ENCODE results near the gene IMPA2.
A peak's percentile ranks its signal among the peaks of the same experiment; 100 is the strongest.
"Not testable (repeated sequence)": the region's sequence is repeated elsewhere in the genome, so short reads cannot be mapped to it uniquely, and the experiment has no call there.

The IMPA2 gene

DNA sequence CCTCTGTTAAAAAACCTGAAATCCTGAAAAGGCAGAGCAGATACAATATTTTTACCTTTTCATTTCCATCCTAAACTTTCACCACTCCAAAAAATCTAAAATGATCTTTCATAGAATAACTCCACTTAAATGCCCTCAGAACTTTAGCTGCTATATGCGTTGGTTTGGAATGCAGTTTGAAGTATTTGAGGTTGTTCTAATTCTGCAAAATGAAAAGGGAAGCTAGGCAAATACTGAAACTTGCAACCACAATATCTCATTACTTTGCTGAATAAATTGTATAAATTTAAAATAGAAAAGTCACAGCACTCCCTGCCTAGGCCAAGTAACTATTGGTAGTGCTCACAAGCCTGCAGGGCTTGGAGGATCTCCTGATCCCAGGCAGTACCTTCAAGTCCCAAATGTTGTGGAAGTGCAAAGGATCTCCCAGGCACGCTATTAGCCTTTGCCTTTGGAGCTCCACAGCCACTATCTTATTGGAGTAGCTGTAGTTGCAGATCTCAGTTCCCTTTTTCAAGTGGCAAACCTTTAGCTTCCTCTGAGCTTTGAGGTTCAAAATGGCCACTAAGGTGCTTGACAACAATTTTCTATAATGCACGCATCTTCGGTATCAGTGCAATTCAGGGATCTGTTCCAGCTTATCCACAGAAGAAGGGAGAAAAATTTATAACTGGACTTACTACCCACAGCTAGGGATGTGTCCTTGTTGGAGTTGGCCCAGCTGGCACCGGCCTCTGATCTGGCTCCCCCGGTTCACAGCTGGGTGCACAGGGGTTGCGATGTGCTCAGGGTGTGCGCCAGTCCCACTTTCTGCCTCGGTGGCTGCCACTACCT is 68.9 kb downstream of the IMPA2 start:
- peak; percentile 23 for DNase-seq (ENCODE audit: low spot score)

DNA sequence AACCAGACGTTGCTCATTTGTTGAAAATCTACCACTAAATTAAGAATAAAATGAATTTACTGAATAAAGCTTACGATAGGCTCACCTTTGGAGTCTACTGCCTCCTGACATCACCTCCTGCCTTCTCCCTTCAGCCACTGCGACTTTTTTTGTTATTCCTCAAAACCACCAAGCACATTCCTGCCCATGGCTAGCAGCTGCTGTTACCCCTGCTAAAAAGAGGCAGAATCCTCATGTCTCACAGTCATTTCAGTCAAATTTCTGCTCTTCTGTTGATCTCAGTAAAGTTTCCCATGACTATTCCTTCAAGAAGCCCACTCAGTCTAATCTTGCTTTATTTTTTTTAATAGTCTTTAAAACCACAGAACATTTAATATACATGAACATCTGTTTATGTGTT is 71.6 kb downstream of the IMPA2 start:
- no peak for DNase-seq (ENCODE audit: low spot score)

DNA sequence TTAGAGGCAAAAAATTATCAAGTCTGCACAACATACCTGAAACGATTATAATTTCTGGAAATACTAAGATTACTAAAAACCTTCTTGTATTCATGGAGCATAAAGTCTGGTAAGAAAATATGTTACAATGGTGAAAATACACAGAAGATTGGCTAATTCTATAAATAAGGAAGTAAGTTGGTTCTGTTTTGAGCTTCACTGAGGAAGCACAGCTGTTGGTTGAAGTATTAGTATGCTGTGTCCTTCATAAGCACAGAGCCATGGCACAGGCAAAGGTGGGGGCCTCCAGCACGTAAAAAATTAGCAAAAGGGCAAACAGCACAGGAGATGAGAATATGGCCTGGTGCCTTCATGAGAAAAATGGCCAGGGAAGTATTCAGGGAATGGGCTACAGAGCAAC is 72.0 kb downstream of the IMPA2 start:
- no peak for DNase-seq (ENCODE audit: low spot score)

DNA sequence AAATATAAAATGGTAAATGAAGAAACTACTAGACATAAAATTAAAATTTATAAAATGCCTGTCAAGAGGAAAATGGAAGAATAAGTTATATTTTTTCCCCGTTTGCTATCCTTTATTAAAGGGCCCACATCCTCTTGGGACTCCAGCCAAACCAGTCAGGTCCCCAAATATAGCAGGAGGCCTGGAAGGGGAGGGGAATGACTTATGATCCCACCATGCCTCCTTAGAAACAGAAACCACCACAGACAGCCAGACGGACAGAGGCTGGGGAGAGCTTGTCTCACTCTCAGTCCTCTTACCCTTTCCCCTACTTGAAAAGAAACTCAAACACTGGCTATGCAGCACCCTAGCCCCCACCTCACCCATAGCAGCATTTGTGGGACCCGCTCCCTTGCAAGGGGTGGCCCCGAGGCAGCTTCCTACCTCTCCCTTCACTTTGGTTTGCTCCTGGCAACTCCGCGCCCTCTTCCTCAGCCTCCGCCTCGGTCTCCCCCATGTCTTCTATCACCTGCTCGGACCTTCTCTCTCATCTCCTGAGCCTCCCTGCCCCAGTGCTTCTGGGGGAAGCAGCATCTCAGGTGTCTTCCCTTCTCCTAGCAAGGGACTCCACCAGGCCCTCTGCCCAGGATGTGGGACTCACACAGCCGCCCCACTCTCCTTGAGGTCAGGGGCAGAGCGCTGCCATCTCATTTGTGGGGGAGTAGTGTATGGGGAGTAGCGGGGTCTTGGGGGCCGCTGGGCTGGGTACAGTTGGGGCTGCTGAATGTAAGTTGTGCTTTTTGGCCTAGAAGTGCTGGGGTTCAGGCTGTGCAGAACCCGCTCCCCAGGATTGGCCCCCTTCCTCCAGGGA is 75.0 kb downstream of the IMPA2 start:
- DNase-seq (ENCODE audit: low spot score), result no peak

DNA sequence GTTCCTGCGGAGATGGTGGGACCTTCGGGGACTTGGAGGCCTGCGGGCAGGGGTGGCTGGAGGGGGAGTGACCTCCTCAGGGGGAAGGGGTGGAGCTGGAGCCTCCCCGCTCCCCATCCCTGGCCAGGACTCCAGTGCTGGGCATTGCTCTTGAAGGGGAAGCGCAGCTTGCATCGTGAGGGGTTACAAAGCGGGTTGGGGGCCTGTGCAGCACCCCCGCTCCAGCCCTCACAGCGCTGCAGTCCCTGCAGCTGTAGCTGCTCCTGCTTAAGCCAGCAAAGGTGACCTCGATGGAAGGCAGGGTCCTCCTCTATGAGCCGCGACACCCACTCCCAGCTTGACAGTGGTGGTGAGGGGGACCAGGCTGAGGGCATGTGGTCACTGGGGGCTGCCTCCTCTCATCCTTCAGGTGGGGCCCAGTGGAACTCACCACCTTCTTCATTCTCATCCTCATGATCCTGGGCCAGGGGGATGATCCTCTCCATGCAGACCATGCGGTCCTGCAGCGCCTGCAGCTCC is 75.6 kb downstream of the IMPA2 start:
- DNase-seq (ENCODE audit: low spot score), result no peak

DNA sequence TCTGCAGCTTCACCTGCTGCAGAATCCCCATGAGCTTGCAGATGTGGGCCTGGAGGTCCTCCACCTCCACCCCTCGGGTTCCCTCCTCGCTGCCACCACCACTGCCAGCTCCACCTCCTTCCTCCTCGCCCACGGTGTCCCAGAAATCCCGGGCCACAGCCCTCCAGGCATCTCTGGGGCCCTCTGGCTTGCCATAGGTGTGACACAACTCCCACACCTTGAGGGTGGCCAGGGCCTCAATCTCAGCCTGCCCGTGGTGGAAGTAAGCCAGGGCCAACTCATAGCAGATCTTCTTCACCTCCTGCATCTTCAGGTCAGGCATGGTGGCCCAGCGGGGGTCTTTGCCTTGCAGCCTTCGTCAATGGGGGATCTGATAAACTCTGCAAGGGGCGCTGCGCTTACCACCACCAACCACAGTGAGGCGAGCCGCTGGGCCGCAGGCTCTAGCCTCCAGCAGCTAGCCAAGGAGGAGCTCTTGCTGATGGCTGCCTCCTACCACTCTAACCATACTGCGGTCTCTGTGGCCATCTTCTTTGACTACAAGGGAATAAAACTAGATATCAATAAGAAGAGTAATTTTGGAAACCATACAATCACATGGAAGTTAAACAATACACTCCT is 76.2 kb downstream of the IMPA2 start:
- no peak for DNase-seq (ENCODE audit: low spot score)

DNA sequence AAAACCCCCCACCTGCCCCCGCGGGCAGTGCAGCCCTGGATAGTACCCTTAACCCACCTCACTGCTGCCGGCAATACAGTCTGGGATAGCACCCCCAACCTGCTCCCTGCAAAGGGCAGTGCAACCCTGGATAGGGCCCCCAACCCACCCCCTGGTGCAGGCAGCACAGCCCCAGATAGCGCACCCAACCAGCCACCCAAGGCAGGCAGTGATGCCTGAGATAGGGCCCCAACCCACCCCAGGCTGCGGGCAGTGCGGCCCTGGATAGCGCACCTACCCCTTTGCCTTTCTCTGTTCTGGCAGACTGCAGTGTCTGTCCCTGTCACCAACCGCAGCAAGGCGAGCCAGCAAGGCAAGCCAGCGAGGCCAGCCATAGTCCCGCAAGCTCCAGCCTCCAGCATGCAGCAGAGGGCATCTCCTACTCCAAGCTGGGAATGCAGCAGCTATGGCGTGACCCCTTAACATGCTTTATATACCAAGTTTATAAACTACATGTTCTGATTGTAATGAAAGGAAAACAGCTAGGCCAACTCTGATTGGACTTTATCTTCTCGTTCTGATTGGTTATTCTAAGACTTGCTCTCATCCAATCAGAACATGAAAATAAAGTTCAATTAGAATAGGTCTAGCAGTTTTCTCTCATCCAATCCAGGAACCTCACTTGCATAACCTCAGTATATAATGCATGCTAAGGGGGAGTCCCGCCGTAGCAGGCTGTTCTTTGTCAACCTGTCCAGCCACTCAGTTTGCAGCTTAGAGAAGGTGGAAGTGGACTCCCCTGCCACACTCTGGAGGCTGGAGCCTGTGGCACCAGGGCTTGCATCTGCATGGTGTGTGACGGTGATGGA is 78.3 kb downstream of the IMPA2 start:
- DNase-seq (ENCODE audit: low spot score), result no peak

DNA sequence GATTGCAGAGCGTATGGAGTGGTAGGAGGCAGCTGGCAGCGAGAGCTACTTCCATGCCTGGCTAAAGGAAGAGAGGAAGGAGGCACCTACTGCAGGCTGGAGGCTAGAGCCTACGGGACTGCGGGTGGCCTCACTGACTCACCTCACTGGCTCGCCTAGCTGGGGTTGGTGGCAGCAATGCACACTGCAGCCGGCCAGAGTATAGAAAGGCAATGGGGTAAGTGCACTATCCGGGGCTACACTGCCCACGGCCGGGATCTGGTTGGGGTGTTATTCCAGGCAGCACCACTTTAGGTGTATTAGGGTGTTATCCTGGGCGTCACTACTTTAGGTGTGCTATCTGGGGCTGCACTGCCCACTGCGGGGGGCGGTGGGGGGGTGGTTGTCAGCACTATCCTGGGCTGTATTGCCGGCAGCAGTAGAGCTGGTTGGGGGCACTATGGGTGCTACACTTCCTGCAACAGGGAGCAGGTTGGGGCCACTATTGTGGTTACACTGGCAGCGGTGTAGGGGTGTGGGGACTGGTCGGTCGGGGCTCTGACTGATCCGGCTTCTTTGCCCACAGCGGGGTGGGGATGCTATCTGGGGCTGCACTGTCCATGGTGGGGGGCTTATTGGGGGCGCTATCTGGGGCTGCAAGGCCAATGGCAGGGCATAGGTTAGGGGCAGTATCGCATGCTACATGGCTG is 79.0 kb downstream of the IMPA2 start:
- DNase-seq (ENCODE audit: low spot score), result no peak

DNA sequence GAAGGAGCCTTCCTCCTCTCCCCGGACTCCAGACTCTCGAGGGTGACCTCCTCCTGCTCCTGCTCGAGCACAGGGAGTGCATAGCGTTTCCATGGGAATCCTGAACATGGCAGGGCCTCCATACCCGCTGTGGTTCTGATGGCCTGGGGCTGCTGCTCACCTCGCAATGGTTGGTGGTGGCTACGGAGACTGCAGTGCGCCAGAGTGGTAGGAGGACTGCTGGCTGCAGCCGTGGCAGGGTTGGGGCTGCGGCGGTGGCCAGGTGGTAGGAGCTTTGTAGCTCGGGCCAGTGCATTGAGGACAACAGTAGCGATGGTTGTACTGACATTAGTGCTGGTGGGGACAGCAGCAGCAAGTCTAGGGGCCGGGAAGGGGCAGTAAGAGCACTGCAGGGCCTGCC is 80.4 kb downstream of the IMPA2 start:
- no peak for DNase-seq (ENCODE audit: low spot score)

- no peak for DNase-seq (ENCODE audit: low spot score)
Measured at GRCh38 chr18:12062974-12063373, 81.7 kb downstream of the IMPA2 start.

DNA sequence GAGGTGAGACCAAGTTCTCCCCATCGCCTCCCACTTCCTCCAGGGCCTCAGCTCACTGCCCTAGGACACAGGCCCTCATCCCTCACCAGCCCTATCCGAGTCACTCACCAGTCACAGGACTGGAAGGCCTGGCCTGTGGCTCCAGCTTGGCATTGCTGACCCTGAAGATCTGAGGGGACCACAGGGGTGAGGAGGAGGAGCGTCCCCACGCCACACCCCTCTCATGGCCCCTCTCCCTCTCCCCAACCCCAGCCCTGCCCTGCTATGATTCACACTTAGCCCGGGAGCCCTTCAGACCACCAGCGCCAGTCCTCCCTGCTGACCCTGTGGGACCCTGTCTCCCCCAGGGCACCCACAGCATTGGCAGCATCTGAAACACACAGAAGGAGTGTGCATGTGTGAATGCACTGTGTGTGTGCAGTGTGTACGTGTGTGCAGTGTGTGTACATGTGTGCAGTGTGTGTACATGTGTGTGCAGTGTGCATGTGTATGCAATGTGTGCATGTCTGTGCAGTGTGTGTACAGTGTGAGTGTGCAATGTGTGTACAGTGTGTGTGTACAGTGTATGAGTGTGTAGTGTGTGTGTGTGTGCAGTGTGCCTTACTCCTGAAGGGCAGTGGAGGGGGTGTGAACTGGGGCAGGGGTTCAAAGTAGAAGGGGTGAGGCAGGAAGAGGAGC is 82.9 kb downstream of the IMPA2 start:
- no peak for DNase-seq (ENCODE audit: low spot score)

GRCh38 chr18:12065397-12065796 is 84.1 kb downstream of the IMPA2 start:
- no peak for DNase-seq (ENCODE audit: low spot score)

GRCh38 chr18:12066910-12067511 is 85.7 kb downstream of the IMPA2 start:
- no peak for DNase-seq (ENCODE audit: low spot score)

DNA sequence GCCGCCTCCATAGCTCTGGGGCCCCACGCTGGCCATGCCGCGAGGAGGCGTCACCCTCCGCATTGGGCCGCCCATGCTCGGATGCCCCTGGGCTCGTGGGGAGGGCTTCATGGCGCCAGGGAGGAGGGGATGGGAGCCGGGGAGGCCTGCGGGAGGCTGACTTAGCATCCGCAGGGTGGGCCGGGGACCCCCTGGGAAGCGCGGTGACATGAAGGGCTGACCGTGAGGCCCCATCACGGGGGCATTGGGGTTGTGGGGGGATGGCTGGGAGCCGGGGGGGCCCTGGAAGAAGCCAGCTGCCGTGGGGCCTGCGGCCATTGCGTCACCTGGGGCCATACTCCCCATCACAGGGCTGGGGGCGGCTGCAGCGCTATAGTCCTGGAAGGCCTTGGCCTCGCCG is 86.4 kb downstream of the IMPA2 start:
- no peak for DNase-seq (ENCODE audit: low spot score)

GRCh38 chr18:12068316-12068949 is 87.1 kb downstream of the IMPA2 start:
- not testable (repeated sequence) for DNase-seq (ENCODE audit: low spot score)

DNA sequence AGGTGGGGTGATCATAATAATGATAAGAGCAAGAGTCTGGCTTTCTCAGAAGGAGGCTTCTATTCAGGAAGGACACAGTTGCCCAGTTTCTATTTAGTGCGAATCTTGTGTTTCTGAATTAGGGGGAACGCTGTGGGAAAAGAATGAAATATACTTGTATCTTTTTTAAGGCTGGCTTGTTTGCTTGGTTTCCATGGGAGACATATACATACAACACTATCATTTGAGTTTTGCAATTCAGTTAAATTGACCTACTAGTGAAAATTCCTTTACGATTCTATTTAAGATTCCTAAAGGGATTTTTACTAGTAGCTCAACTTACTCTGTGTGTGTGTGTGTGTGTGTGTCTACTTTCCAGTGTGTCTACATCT is 87.6 kb downstream of the IMPA2 start:
- DNase-seq (ENCODE audit: low spot score), result no peak

GRCh38 chr18:12071066-12071465 is 89.8 kb downstream of the IMPA2 start:
- not testable (repeated sequence) for DNase-seq (ENCODE audit: low spot score)

GRCh38 chr18:12072996-12073395 is 91.7 kb downstream of the IMPA2 start:
- DNase-seq (ENCODE audit: low spot score), result no peak

GRCh38 chr18:12074736-12075135 is 93.4 kb downstream of the IMPA2 start:
- no peak for DNase-seq (ENCODE audit: low spot score)
